AG10803 (cell line): ENCODE results near the gene TENT4B.

Experiments used
- DNase-seq: peaks from one replicate; pipeline ENCODE4 v3.0.0; 2010; ENCODE audit warnings: low read depth
- H3K4me3 ChIP-seq: 2 replicates; pipeline ENCODE4 v1.5.1; 2011; ENCODE audit warnings: mild to moderate bottlenecking, low read length, control low read depth
- TF ChIP-seq, protein P1 (sequence below): conservative IDR thresholded peaks from 2 replicates; pipeline ENCODE4 v1.5.1; 2011; ENCODE audit warnings: mild to moderate bottlenecking, low read length, control low read depth, inconsistent platforms

The TENT4B gene

DNA sequence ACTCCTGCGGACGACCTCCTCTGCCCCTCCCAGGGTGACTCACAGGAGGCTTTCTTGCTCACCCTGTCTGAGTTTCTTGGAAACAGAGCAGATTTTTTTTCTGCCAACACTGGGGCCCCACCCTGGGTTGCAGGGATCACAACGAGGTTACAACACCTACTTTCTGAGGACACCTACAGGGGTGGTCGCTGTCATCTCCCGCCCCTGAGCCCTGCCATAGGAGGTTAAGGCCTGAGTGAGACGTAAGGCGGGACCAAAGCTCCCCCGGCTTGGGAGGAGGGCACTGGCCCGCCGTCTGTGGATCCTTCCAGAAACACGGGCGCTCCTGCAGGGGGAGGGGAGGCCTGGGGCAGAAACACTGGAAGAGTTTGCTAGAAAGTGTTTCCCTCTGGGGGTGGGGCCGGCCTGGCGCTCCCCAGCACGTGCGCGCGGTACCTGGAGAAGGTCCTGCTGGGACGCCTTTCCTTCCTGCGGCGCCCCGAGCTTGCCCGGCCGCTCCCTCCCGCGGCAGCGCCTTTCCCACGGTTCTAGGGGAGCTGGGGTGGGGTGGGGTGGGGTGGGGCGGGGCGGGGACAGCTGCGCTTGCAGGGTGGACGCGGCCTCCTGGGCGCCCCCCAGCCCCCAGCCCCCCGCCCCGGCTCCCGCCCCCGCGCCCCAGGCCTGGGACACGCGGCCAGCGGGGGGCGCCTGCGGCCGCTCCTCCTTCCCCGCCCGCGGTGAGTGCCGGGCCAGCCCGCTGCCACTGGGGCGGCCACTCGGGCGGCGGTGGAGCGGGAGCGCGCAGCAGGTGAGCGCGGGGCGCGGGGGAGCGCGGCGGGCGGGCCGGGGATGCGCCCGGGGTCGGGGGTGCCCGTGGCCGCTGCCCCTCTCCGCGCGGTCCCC, 92.6 kb downstream of the TENT4B start:
- DNase-seq: peak; percentile 82
- peak overlapping the region; percentile 70 for H3K4me3 ChIP-seq
- TF ChIP-seq, protein P1, sequence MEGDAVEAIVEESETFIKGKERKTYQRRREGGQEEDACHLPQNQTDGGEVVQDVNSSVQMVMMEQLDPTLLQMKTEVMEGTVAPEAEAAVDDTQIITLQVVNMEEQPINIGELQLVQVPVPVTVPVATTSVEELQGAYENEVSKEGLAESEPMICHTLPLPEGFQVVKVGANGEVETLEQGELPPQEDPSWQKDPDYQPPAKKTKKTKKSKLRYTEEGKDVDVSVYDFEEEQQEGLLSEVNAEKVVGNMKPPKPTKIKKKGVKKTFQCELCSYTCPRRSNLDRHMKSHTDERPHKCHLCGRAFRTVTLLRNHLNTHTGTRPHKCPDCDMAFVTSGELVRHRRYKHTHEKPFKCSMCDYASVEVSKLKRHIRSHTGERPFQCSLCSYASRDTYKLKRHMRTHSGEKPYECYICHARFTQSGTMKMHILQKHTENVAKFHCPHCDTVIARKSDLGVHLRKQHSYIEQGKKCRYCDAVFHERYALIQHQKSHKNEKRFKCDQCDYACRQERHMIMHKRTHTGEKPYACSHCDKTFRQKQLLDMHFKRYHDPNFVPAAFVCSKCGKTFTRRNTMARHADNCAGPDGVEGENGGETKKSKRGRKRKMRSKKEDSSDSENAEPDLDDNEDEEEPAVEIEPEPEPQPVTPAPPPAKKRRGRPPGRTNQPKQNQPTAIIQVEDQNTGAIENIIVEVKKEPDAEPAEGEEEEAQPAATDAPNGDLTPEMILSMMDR: no peak; the same call in 1 of the 2 replicates

GRCh38 chr16:50246299-50247122, 93.4 kb downstream of the TENT4B start:
- TF ChIP-seq, protein P1: no peak
- no peak for DNase-seq
- peak overlapping the region; percentile 70 for H3K4me3 ChIP-seq

DNA sequence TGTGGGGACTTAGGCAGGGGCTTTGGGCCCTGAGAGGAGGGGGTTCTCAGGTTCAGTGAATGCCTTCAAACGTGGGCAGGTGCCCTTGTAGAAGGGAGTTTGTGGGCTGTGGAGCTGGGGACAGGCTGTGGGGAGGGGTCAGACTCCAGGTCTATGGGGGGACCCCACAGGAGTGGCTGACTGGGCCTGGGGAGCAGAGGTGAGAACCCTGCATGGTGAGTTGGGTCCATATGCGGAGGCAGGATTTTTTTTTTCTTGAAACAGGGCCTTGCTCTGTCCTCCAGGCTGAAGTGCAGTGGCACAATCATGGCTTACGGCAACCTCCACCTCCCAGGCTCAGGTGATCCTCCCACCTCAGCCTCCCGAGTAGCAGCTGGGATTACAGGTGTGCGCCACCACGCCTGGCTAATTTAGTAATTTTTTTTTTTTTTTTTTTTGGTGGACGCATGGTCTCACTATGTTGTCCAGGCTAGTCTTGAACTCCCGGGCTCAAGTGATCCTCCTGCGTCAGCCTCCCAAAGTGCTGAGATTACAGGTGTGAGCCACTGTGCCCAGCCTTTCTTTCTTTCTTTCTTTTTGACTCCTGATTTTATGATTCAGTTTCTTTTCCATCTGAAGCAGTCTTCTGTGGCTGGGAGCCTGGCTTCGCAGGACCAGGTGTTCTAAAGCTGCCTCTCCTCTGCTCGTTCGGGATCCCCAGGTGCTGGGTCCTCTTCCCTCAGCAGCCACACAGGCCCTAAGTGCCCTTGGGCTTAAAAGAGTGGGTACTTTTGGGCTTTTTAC, 94.2 kb downstream of the TENT4B start:
- TF ChIP-seq, protein P1: no peak
- peak overlapping the region; percentile 70 for H3K4me3 ChIP-seq
- DNase-seq: no peak

DNA sequence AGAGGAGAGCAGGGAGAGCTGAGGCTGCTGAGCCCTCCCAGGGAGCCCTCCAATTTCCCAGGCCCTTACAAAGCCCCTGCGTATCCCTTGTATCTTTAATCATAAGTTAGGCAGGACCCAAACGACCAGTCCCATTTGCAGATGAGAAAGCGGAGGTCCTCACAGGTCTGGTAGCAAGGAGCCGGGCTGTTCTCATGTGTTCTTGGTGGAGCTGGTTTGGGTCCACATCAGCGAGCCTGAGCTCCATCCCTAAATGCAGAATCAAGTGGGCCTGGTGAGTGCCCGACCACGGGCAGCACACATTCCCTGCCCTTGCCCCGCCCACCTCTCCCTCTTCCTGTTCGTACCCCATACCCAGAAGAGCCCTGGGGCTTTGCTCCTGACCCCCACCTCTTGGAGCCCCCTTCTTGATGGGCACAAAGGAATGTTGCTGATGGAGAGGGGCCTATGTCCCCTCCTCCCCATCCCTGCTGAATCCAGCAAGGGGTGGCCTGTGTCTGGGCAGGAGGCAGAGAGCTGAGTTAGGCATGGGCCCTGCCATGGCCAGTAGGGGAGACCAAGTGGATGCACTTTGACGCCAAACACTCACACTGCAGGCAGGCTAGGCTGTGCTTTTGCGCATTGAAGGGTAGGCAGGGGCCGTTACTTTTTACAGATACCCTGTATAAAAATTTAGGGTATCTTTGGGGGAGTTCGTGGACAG, 95.0 kb downstream of the TENT4B start:
- no peak overlapping the region for H3K4me3 ChIP-seq
- DNase-seq: no peak
- TF ChIP-seq, protein P1: no peak

DNA sequence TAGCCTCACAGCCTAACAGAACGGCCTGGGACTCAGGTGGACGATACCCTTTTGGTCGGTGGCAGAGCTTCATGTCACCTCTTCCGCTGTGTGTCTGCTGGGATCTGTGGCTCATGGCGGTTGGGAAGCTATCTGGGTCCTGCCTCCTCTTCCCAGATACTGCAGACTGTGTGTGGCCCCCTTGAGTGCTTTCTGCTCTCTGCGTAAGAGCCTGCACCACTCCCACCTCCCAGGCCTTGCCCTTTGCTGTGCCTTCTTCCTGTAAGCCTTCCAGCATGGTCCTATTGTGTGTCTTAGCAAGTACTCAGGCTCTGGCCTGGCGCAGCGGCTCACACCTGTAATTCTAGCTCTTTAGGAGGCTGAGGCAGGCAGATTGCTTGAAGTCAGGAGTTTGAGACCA, 95.7 kb downstream of the TENT4B start:
- H3K4me3 ChIP-seq: no peak overlapping the region
- TF ChIP-seq, protein P1: no peak
- DNase-seq: no peak

- DNase-seq: peak; percentile 96
- no peak overlapping the region for H3K4me3 ChIP-seq
- TF ChIP-seq, protein P1: no peak
Measured at GRCh38 chr16:50251375-50252081, 98.4 kb downstream of the TENT4B start.
